GM21390 (cell line): Measurements from ENCODE around the gene PLXNA4.

Experiments
- ATAC-seq: cut with Tn5 transposase; IDR thresholded peaks from one replicate; pipeline ENCODE4 v1.9.1; 2021; ENCODE audit not compliant: unreplicated experiment

Gene PLXNA4

DNA sequence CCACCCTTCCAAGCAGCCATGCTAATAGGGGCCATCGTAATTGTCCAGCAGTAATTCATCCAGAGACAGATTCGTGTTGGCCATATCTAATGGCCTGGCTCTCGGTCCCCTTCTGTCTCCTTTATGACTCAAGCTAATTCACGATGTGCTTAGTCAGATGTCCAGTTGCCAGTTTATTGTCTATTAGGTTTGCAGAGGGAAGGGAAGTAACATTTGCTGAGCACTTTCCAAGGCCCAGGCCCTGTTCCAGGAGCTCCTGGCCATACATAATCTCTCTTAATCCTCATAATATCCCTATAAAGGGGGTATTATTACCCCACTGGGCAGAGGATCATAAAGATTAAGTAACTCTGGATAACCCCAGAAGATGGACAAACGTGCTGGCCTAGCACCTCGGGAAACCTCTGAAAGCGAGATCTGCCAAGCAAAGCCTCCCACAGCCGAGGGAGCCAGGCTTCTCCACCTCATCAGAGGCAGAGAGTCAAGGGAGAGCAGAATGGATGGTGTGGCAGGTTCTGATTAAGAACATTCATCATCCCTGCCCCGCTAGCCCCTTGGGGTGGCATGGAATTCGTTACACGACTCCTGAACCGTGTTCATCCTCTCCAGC lies 153.7 kb downstream of the PLXNA4 start:
- no peak for ATAC-seq

DNA sequence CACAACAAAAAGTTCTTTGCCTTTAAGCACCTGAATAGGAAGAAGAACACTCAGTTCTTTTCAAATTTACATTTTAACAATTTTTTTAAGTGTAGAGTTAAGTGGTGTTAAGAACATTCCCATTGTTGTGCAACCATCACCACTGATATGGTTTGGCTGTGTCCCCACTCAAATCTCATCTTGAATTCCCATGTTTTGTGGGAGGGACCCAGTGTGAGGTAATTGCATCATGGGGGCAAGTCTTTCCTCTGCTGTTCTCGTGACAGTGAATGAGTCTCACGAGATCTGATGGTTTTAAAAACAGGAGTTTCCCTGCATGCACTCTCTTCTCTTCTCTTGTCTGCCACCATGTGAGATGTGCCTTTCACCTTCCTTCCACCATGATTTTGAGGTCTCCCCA lies 155.7 kb downstream of the PLXNA4 start:
- ATAC-seq, result no peak

DNA sequence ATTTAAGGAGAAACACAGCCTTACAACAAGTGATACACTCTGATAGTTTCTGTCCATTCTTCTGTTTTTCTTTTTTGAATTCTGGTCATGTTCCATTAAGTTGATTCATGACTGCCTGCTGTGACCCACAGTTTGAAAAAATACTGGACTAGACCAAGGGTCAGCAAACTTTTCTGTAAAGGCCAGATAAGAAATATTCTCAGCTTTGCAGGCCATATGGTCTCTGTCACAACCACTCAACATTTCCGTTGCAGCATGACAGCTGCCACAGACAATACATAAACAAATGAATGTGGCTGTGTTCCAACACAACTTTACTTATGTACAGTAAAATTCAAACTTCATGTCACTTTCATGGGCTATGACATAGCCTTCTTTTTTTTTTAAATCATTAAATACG lies 156.7 kb downstream of the PLXNA4 start:
- no peak for ATAC-seq

DNA sequence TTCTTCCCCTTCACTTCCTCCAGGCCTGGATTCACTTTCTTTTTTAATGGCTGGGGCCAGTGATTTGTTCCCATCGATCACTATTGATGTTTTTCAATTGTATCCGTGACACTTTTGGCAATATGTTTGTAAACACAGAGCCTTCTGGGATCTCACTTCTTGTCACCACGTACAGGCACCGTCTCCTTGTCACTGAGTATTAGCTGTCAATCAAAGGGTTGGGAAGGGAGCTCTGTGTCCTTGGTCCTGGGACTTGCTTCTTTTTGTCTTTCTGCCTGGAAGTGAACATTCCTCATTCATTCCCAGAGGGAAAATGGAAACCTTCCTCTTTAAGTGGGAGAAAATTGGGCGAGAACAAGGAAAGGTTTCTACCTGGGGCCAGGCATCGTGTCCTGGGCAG lies 157.4 kb downstream of the PLXNA4 start:
- no peak for ATAC-seq

DNA sequence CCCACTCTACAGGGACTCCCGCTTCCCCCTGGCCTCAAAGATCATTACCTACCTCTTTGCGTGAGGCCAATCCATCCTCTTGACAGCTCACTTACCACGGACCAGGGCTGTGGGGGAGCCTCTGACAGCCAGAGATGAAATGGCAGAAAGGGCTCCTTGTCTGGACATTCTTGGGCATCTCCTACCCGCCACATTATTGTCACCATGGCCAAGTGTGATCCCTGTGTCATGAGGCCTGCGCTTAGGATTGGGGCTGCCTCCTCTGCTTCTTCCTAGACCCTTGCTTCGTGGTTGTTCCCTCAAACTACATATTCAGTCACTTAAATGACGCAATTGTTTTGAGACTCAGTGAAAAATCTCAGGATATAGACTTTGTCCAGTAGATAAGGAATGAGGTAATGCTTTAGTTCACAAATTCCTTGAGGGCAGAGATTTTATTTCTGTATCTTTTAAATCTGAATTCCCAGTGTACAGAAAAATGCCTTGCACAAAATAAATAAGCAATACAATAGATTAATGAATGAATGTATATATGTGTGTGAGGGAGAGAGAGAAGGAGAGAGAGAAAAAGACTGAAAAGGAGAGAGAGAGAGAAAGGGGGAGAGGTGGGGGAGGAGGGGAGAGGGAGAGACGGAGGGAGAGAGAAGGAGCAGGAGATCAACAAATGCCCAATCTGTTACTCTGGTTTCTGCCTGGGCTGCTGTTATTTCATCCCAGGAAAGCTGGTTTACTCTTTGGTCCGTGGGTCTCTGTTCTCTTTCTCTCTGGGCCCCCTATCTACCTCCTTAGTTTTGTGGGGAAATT lies 159.0 kb downstream of the PLXNA4 start:
- no peak for ATAC-seq

DNA sequence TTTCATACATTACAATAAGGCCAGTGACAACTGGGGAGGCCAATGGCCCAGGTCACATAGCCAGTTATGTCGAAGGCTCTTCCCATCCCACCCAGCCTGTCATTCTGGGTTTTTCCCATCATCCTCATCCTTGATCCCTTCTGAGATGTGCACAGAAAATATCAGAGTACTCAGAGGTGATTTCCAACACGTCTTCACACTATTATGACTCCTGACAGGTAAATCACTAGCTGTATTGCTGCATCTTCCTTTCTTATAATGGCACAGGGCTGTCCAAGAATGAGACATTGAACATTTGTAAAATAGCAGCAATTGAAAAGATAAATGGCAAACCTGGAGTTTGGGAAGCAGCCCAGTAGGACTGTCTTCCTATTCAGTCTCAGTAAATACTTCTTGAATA lies 159.9 kb downstream of the PLXNA4 start:
- ATAC-seq, result no peak

DNA sequence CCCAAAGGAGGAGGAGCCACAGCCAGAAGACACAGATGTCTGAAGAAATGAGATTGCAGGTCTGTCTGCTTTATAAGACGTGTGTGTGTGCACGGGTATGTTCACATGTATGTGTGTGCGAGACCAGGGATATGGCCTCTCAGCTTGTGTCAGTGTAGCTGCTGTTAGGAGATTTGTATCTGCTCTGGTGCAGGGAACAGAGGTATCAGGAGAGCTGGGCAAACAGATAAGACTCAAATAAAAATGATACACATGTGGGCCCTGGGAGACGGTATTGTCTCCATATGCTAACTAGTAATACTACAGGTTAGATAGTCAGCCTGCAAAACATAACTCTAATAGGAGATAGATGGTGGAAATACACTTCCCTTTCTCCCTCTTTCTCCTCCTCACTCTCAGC lies 161.0 kb downstream of the PLXNA4 start:
- no peak for ATAC-seq

DNA sequence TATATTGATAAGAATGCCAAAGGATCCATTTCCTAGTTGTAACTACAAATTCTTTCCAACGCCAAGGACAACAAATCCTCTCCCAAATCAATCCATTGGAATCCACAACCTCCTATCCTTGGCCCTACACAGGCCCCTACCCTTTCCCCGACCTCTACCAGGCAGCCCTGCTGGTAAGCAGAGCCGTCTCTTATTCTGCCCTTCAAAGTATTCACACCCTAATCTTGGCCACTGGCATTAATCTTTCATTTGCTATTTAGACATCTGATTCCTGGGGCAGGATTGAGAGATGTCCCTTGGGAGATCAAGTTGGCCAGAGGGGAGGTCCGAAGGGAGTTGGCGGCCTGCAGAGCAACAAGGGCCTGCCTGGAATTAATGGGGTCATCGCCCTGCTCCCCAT lies 161.4 kb downstream of the PLXNA4 start:
- no peak for ATAC-seq

DNA sequence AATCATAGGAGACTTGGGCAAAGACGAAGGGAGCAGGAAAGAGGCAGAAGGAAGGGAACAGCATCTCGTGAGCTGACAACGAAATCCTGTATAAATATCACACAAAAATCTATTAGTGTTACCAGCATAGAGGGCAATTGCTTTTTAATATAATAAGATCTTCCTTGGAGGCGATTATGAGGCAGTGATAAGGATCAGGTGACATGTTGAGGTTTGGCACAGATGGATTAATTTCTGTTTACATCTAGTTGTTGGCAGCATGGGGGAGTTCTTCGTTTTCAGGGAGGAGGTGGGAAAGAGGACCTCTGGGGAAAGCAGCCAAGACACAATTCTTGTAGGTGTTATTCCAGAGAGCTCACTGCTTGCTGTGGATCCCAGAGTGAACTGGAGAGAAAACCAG lies 163.8 kb downstream of the PLXNA4 start:
- no peak for ATAC-seq

DNA sequence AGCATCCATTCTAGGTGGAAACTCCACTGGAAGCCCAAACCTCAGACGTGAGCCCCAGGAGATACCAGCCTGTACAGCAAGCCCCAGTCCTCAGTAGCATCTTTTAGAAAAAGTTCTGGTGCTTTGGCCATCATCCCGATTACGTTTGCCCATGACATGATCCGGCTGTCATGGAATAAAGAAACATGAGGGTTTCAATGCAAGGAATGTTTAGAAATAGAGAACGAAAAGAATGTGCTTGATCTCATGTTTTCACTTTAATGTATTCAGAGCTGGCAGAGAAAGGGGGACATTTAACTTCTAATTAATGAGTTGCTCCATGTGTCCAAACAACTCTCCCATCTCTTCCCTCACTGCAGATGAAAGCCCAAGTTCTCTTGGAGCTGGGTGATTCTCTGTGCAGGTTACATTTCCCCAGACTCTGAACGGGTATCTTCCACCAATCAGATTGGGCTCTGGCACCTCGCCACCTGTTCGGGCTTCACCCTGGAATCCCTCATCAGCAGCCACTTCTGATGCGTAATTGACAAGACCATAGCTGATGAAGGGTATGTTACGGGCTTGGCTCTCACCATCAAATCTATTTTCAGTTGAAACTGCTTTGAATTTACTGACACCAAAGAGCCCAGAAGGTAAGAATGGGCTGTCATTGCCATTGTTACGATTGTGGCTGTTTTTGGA lies 165.3 kb downstream of the PLXNA4 start:
- ATAC-seq, result no peak

DNA sequence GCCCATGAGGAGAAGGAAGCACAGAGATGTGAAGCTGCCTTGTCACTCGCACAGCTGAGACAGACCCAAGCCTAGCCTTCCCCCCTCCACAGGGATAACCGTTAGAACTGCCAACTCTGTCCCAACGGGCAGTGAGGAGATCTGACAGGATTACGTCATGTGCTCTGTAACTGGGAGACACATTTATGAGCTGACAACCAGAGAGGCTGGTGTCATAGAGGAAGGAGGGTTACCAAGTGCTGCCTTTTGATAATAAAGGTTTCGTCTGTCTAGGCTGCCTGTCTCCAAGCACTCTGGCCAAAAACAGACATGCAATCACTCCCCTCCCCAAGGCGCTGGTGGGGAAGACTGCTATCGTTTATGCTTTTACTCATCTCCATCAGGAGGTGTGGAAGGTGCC lies 165.9 kb downstream of the PLXNA4 start:
- no peak for ATAC-seq

DNA sequence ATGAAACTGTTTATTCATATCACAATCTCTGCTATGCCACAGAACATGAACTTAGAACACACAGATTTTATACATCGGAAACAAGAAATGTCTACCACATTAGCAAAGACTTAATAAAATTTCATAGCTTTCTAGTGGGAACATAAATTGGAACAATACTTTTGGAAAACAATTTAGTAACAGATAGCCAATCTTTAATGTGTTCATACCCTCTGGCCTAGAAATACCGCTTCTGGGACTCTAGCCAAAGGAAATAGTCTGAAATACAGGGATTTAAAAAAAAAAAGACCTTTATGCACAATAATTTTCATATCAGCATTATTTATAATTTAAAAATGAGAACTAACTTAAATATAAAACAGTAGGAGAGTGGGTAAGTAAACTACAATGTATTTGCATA lies 168.5 kb downstream of the PLXNA4 start:
- ATAC-seq, result no peak

DNA sequence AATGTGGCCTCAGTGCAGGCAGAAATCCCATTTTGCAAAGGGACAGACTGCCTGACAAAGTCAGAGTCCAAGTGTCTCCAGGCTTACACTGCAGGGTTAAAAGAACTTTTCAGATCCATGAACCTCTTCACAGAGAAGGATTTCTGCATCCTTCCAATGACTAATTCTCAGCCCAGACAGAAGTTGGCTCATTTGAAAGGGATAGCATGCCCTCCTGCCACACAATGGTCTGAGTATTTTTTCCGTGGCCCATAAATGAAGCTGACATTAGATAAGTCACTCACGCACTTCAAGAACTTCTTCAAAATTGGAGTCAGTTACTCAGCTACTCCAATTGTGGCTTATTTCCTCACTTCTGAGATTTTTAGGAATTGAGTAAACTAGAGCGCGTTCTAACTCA lies 170.2 kb downstream of the PLXNA4 start:
- no peak for ATAC-seq

DNA sequence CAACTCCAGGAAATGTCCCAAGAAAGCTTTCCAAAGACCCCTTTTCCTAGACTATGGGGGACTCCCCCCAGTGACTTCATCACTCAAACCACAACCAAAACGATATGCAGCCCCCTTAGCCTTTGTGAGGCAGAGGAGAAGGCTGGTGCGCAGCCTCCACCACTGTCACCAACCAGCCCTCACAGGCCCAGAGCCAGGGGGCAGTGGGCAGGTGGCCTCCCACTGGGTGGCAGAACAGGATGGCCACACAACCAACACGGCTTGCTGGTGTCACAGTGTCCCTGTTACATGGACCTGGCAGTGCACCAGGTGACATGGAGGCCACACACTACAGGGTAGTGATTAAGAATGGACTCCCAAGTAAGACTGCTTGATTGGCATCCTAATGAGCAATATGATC lies 172.0 kb downstream of the PLXNA4 start:
- no peak for ATAC-seq

DNA sequence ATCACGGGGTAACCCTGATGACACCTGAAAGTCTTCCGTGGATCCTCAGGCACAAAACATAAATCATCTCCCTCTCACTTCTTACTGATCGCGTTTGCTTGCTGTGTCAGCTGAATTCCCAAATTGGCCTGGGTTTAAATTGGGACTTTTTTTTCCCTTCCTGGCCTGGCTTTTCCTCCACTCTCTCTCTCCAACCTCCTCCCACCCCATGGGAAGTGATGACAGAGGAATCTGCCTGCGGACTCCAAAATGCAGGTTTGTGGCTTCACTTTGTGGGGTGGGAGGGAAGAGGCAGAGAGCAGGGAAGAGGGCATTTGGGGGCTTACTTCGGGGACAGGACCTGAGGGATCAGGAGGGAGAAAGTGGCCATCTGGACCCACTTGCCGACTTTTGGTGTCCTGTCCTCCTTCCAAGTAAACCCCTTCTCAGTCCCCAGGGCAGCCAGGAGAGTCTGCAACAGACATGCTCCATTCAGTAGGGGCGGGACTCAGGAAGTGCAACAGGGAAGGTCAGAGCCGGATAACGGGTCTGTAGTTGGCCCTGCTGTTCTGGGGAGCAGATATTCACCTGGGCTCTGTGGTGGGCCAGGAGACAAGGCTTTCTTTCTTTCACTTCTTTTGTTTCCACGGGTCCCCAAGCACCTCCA lies 172.7 kb downstream of the PLXNA4 start:
- no peak for ATAC-seq

DNA sequence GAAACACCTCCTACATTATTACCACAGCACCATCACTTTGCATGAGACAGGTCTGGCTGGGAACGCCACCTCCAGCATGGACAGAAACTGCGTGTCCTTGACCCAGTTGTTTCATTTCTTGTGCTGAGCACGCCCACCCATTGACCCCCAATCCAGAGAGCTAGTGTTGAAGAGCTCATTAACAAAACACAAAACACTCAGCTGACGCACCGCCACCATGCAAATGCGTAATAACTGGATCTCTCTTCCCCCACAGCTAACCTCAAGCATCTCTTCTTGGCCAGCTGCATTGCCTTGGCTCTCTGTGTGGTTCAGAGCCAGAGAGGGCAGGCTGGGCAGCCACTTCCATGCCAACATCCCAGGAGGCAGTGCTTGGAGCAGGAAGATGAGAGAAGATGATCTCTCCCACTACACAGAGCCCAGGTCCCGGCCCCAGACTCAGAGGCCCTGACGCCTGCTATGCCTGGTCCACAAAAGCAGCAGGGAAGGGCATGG lies 173.5 kb downstream of the PLXNA4 start:
- no peak for ATAC-seq

DNA sequence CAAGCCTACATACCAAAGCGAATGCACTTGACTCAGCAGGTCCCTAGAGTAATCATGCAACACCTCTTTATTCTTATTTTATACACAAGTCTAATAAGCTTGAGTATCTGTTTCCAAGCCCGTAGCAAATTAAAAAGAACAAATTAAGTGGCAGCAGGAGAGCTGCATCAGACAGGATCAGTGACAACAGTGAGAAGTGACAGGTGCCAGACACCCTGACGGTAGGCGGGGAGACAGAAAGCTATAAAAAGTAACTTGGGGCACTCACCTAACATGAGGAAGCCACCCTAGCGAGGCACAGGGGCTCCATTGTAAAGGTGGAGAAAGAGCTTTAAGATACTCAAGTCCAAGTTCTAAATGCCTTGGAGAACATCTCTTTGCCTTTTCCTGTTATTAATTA lies 174.2 kb downstream of the PLXNA4 start:
- ATAC-seq, result no peak

DNA sequence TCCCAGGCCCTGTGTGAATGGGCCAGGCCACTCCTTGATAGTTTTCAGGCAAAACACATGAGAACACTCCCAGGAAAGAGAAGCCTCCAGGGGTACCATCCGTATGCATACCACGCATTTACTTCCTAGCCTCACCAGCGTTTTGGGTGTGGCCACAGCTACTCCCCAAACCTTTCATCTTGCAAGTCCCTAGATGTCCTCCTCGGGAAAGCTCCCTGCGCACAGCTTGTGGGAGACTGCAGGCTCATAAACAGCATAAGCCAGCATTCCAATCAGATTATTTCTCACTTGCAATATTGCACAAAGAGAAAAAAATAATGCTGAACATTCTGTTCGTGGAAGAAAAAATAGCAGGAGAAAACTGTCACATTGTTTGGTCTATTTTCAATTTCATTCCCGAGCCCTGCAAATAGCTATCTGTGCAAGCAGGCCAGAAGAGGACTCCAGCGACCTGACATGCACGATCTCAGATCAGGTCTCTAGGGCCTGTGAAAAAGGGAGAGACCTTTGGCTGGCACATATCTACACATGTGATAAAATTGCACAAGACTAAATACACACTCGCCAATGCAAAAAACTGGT lies 175.6 kb downstream of the PLXNA4 start:
- ATAC-seq, result no peak

DNA sequence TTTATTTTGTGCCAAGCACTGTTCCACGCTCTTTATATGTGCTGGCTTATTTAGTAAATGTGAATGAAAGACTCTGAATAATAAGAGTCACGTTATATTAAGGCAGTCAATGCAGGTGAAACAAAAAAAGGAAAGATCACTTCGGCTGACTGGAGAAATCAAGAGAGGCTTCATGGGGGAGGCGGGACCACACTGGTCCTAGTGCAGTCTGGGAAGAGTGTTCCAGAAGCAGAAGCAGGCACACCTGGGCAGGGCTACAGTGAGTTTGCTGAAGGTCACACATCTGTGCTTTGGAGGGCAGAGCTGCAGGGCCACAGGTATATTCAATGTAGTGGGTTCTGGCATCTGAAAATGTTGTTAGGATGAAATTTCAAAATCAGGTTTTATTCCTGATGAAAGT lies 176.9 kb downstream of the PLXNA4 start:
- ATAC-seq, result no peak

DNA sequence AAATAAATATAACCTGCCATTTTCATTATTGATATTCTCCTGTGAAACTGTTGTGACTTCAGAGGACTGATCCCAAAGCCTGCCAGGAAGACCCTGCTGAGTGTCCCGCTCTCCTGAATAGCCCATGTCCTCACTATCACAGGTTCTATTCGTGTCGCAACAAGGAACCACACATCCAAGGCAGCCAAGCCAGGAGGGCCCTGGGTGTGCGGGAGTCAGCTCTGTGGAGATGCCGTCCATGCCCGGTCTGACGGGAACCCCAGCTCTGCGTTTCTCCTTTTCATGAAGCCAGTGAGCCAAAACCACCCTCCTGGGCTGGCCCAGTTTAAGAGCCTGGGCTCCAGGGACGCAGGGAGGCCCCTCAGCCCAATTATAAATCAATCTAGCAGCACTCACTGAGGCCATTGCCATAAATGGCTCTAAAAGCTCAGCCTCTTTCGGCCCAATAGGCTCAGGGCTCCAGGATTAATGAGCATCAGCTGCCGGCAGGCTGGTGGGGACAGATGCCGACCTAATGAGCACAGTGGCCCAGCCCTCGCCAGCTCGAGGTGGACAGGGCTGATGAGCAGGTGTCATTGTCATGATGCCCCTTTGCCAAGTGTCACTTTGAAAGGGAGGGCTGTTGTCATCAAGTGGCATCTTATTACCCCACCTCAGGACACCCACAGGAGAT lies 177.9 kb downstream of the PLXNA4 start:
- no peak for ATAC-seq

DNA sequence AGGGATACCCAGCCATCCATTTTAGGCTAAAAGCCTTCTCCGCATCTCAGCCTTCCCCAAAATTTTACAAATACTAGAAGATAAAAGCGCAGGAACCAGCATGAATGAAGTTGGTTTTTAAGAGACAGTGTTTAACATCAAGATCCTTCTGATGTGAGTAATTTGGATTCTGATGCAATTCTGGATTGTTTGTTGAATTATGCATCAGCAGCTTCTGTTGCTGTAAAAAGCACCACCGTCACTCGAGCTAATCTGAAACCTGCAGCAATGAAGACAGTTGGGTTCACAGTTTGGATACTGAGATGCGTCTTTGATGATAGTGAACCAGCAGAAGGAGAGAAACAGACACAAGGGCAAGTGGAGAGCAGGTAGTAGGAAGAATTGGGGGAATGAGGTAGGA lies 179.2 kb downstream of the PLXNA4 start:
- ATAC-seq, result no peak
